HEK293T (cell line): Measurements from ENCODE around the gene ADAM22.

Experiments used
- ARNT ChIP-seq: fragments of 450-650 bp; IDR thresholded peaks from 2 replicates; pipeline ENCODE4 v1.6.1; 2017; ENCODE audit warnings: mild to moderate bottlenecking
- BHLHE40 ChIP-seq: fragments of 450-650 bp; IDR thresholded peaks from 2 replicates; pipeline ENCODE4 v1.6.1; 2016; ENCODE audit warnings: mild to moderate bottlenecking, moderate library complexity, borderline replicate concordance
- ELF4 ChIP-seq: fragments of 450-650 bp; IDR thresholded peaks from 2 replicates; pipeline ENCODE4 v1.6.1; 2017; ENCODE audit warnings: antibody characterized with exemption
- FOXA1 ChIP-seq: fragments of 450-650 bp; IDR thresholded peaks from 2 replicates; pipeline ENCODE4 v1.6.1; 2016; ENCODE audit warnings: mild to moderate bottlenecking
- FOXK2 ChIP-seq: fragments of 450-650 bp; IDR thresholded peaks from 2 replicates; pipeline ENCODE4 v1.6.1; 2016; ENCODE audit warnings: mild to moderate bottlenecking
- FOXM1 ChIP-seq: fragments of 450-650 bp; IDR thresholded peaks from 2 replicates; pipeline ENCODE4 v1.6.1; 2017; ENCODE audit warnings: mild to moderate bottlenecking, borderline replicate concordance
- HDGF ChIP-seq: fragments of 450-650 bp; IDR thresholded peaks from 2 replicates; pipeline ENCODE4 v1.6.1; 2017; ENCODE audit warnings: antibody characterized with exemption, borderline replicate concordance
- NFRKB ChIP-seq: fragments of 450-650 bp; IDR thresholded peaks from 2 replicates; pipeline ENCODE4 v1.6.1; 2016; ENCODE audit warnings: mild to moderate bottlenecking, moderate library complexity
- ZNF384 ChIP-seq: fragments of 450-650 bp; IDR thresholded peaks from 2 replicates; pipeline ENCODE4 v1.6.1; 2016

- no peak for TF ChIP-seq BHLHE40
- TF ChIP-seq ELF4, result no peak
- TF ChIP-seq FOXA1, result no peak
- TF ChIP-seq ZNF384, result no peak
- TF ChIP-seq FOXK2, result no peak
- TF ChIP-seq HDGF, result no peak
- TF ChIP-seq FOXM1, result no peak
- no peak for TF ChIP-seq ARNT
- TF ChIP-seq NFRKB, result no peak
Observed at GRCh38 chr7:88202799-88203198, 268.7 kb downstream of the ADAM22 start.
